HEK293T (cell line): ENCODE results near the gene IL5RA.
A peak's percentile ranks its signal among the peaks of the same experiment; 100 is the strongest.

Experiments
- ARNT ChIP-seq: fragments of 450-650 bp; IDR thresholded peaks from 2 replicates; pipeline ENCODE4 v1.6.1; 2017; ENCODE audit warnings: mild to moderate bottlenecking
- CTBP1 ChIP-seq: fragments of 450-650 bp; IDR thresholded peaks from 2 replicates; pipeline ENCODE4 v1.6.1; 2016; ENCODE audit warnings: borderline replicate concordance
- ELF4 ChIP-seq: fragments of 450-650 bp; IDR thresholded peaks from 2 replicates; pipeline ENCODE4 v1.6.1; 2017; ENCODE audit warnings: antibody characterized with exemption
- FOXK2 ChIP-seq: fragments of 450-650 bp; IDR thresholded peaks from 2 replicates; pipeline ENCODE4 v1.6.1; 2016; ENCODE audit warnings: mild to moderate bottlenecking
- FOXM1 ChIP-seq: fragments of 450-650 bp; IDR thresholded peaks from 2 replicates; pipeline ENCODE4 v1.6.1; 2017; ENCODE audit warnings: mild to moderate bottlenecking, borderline replicate concordance
- LEF1 ChIP-seq: fragments of 450-650 bp; IDR thresholded peaks from 2 replicates; pipeline ENCODE4 v1.6.1; 2017; ENCODE audit warnings: mild to moderate bottlenecking, borderline replicate concordance
- SP1 ChIP-seq: fragments of 450-650 bp; IDR thresholded peaks from 2 replicates; pipeline ENCODE4 v1.6.1; 2017
- TARDBP ChIP-seq: fragments of 450-650 bp; IDR thresholded peaks from 2 replicates; pipeline ENCODE4 v1.6.1; 2016
- TF ChIP-seq, protein P1 (sequence below): fragments of 450-650 bp; IDR thresholded peaks from 2 replicates; pipeline ENCODE4 v1.6.1; 2016

DNA sequence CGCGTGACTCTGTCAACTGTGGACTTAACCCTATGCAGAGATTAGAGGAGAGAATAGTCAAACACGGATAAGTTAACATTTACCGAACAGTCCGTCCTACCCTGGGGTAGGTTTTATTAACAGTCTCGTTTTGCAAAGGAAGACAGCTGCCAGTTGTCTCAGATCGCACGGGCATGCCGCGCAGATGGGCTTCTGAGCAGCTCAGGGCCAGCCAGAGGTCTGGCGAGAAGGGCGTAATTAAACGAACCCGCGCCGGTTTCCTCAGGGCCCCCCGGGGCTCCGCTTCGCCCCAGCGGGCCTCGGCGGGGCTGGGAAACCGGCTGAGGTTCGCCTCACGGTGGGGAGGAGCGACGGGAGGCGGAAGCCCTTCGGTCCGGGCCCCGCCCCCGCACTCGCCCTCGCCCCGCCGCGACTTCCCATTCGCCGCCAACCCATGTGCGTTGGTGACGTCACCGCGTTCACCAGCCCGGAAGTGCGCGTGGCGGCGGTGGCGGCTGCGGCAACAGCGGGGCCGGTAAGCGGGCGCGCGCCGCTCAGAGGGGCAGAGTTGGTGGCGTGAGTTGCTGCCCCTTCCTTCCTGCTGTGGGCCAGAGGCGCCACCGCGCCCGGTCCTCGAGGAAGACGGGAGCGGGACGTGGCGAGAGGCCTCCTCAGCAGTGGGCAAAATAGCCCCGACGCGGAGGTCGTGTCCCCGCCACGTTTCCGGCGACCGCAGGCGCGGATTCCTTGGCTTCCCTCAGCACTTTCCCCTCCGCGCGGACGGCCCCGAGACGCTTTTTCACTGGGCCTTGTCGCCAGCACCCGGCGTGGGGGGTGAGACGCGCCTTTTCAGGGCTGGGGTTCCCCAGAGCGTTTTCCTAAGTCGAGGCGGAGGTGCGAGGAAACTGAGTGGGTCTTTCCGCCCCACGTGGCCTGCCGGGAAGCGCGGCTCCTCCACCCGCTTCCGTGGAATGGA is 16.6 kb upstream of the IL5RA start, which contains the start of gene TRNT1:
- no peak for TF ChIP-seq CTBP1
- TF ChIP-seq SP1 = no peak
- TF ChIP-seq, protein P1, sequence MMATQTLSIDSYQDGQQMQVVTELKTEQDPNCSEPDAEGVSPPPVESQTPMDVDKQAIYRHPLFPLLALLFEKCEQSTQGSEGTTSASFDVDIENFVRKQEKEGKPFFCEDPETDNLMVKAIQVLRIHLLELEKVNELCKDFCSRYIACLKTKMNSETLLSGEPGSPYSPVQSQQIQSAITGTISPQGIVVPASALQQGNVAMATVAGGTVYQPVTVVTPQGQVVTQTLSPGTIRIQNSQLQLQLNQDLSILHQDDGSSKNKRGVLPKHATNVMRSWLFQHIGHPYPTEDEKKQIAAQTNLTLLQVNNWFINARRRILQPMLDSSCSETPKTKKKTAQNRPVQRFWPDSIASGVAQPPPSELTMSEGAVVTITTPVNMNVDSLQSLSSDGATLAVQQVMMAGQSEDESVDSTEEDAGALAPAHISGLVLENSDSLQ = no peak
- TF ChIP-seq FOXK2 = no peak
- no peak for TF ChIP-seq FOXM1
- no peak for TF ChIP-seq TARDBP
- TF ChIP-seq ARNT = no peak
- peak; percentile 87 for TF ChIP-seq ELF4
- TF ChIP-seq LEF1 = no peak
